NCI-H1694 (cell line): ENCODE data around the gene CLPTM1.

ENCODE experiments used
- DNase-seq: peaks from one replicate; lab custom pipeline; 2025; lab: John Stamatoyannopoulos, UW

CLPTM1 gene

DNA sequence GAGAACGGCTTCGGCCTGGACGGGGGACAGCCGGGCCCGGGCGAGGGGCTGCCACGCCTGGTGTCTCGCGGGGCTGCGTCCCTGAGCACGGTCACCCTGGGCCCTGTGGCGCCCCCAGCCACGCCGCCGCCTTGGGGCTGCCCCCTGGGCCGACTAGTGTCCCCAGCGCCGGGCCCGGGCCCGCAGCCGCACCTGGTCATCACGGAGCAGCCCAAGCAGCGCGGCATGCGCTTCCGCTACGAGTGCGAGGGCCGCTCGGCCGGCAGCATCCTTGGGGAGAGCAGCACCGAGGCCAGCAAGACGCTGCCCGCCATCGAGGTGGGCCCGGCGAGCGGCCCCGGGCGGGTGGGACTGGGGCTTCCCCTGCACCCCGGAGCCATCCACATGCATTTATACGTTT is 56.8 kb downstream of the CLPTM1 start:
- no peak for DNase-seq

DNA sequence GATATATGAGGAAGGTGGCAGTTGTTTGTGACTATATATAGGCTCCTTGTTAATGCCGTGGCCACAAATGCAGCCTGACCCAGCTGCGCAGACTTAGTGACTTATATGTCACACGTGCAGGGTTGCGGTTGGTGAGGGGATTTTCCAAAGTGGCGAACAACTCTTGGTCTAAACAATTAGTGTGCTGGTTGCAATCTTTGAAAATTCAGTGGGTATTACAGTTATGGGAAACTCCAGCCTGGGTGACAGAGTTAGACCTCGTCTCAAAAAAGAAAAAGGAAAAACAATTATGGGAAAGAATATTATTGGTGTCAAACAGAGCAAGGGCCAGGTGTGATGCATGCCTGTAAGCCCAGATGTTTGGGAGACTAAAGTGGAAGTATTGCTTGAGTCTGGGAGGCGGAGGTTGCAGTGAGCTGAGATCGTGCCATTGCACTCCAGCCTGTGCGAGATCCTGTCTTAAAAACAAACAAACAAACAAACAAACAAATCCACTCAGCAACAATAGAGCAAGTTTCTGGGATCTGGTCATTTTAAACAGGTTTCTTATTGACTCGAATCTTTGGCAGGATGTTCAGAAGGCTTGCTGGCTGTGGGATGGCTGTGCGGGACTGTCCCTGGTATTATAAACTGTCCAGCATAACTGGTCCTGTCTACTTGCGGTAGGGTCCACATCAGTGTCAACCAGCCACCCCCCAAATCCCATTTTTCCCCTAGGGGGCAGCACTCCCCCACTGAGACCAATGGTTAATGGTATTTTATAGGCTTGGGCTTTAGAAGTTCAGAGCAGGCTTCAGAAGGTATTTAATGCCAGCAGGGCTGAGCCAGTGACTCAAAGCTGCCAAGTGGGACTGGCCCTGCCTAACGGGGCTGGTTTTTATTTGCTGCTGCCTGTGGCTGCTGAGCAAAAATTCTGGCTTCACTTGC is 61.5 kb downstream of the CLPTM1 start:
- DNase-seq = peak; percentile 80

DNA sequence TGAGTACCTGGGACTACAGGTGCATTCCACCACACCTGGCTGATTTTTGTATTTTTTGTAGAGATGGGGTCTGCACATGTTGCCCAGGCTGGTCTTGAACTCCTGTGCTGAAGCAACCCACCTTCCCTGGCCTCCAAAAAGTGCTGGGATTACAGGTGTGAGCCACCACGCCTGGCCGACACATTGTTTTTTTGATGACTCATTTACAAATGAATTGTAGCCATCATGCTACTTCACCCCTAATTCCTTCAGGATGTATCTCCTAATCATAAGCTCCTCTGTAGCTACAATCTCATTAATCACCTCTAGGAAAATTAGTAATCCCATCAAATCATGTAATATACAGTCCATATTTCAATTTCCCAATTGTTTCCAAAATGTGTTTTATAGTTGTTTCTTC is 64.0 kb downstream of the CLPTM1 start:
- DNase-seq = no peak

DNA sequence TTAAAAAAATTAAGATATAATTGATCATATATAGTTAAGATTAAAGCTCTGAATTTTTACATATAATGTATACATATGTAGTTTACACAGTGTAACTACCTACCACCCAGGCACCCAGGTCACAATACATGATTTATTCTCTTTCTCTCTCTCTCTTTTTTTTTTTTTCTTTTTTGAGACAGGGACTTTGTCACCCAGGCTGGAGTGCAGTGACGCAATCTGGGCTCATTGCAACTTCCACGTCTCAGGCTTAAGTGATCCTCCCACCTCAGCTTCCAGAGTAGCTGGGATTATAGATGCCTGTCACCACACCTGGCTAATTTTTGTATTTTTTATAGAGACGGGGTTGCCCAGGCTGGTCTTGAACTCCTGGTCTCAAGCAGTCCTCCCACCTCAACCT is 64.9 kb downstream of the CLPTM1 start:
- no peak for DNase-seq

DNA sequence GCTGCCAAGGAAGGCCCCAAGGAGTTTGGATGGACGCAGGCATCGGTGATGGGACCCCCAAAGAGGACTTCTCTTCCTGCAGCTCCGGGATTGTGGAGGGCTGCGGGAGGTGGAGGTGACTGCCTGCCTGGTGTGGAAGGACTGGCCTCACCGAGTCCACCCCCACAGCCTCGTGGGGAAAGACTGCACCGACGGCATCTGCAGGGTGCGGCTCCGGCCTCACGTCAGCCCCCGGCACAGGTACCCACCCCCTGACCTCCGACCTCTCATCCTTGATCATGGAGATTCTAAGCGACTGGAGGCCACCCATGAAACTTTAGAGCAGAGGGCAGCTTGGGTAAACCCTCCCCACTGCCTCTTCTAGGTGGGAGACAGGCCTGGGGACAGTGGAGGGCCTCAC is 66.8 kb downstream of the CLPTM1 start:
- DNase-seq = no peak

DNA sequence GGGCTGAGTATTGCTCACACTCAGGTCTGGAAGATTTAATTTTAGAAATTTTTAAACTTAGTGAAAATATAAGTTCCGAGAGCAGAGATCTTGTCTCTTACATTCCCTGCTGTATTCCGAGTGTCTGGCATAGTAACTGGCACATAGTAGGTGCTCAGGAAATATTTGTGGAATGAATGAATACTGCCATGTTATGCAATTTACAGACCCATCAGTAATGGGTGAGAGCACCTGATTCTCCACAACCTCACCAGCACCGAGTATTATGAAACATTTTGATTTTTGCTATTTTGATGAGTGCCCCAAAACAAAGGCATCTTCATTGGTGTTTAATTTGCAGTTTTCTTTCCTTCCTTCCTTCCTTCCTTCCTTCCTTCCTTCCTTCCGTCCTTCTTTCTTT is 67.9 kb downstream of the CLPTM1 start:
- DNase-seq = no peak

DNA sequence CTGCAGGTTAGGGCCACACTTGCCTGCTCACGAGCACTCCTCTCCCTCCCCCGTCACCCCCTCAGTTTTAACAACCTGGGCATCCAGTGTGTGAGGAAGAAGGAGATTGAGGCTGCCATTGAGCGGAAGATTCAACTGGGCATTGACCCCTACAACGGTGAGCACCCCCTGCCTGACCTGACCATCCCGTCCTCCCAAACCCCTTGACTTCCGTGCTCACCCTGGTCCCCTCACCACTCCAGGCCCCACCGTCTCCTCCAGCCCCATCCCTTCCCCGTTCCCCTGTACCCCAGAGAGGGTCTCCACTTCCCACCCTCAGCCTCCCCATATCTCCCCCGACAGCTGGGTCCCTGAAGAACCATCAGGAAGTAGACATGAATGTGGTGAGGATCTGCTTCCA is 70.1 kb downstream of the CLPTM1 start:
- DNase-seq = no peak

DNA sequence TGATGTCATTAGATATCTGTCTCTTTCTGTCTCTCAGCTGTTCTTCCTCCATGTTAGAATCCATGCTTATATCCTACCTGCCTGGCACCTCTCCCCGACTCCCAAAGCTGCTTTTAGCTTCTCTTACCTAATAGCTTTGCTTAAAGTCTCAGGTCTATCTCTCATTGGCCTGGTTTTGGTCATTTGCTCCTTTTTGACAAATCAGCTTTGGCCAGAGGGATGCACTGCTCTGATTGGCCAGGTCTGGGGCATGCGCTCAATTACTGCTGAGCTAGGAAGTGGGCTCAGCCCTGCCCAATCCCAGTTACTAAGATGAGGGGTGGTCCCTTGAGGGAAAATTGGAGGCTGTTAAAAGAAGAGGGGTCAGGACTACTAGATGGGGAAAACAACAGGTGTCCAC is 72.2 kb downstream of the CLPTM1 start:
- no peak for DNase-seq

DNA sequence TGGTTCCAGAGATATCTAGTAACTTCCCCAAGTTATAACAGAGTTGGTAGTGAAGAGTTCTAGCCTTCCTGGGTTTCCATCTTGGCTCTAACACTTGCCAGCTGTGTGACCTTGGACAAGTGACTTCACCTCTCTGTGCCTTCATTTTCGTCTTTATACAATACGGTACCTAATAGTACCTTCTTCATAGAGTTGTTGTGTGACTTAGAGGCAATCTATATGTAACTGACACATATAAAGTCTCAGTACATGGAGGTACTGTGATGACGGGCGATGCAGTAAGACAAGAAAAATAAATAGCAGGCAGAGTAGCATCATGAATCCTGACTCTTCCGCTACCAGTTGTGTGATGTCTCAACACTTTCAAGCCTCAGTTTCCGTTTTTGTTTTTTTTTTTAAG is 75.6 kb downstream of the CLPTM1 start:
- no peak for DNase-seq

DNA sequence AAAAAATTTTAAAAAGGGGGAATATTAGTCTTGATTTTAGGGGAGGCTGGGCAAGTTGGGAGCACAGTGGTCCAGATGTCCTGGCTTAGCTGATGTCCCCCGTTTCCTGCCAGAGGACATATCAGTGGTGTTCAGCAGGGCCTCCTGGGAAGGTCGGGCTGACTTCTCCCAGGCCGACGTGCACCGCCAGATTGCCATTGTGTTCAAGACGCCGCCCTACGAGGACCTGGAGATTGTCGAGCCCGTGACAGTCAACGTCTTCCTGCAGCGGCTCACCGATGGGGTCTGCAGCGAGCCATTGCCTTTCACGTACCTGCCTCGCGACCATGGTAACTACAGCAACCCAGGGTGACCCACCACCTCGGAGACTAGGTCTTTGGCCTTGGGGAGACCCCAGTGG is 77.2 kb downstream of the CLPTM1 start:
- DNase-seq = no peak

DNA sequence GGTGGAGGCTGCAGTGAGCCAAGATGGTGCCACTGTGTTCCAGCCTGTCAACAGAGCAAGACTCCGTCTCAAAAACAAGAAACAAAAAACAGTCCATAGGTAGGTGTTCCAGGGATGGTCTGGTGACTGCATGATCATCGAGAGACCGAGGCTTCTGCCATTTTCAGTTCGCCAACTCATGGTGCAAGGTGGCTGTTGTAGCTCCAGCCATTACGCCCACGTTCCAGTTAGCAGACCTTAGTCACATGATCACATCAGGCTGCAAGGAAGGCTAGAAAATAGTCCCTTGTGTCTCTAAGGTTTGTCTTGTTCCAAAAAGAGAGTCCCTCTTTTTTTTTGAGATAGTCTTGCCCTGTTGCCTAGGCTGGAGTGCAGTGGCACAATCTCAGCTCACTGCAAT is 80.6 kb downstream of the CLPTM1 start:
- no peak for DNase-seq

DNA sequence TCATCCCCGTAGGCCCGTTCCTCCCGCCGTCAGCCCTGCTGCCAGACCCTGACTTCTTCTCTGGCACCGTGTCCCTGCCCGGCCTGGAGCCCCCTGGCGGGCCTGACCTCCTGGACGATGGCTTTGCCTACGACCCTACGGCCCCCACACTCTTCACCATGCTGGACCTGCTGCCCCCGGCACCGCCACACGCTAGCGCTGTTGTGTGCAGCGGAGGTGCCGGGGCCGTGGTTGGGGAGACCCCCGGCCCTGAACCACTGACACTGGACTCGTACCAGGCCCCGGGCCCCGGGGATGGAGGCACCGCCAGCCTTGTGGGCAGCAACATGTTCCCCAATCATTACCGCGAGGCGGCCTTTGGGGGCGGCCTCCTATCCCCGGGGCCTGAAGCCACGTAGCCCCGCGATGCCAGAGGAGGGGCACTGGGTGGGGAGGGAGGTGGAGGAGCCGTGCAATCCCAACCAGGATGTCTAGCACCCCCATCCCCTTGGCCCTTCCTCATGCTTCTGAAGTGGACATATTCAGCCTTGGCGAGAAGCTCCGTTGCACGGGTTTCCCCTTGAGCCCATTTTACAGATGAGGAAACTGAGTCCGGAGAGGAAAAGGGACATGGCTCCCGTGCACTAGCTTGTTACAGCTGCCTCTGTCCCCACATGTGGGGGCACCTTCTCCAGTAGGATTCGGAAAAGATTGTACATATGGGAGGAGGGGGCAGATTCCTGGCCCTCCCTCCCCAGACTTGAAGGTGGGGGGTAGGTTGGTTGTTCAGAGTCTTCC is 82.4 kb downstream of the CLPTM1 start:
- no peak for DNase-seq

DNA sequence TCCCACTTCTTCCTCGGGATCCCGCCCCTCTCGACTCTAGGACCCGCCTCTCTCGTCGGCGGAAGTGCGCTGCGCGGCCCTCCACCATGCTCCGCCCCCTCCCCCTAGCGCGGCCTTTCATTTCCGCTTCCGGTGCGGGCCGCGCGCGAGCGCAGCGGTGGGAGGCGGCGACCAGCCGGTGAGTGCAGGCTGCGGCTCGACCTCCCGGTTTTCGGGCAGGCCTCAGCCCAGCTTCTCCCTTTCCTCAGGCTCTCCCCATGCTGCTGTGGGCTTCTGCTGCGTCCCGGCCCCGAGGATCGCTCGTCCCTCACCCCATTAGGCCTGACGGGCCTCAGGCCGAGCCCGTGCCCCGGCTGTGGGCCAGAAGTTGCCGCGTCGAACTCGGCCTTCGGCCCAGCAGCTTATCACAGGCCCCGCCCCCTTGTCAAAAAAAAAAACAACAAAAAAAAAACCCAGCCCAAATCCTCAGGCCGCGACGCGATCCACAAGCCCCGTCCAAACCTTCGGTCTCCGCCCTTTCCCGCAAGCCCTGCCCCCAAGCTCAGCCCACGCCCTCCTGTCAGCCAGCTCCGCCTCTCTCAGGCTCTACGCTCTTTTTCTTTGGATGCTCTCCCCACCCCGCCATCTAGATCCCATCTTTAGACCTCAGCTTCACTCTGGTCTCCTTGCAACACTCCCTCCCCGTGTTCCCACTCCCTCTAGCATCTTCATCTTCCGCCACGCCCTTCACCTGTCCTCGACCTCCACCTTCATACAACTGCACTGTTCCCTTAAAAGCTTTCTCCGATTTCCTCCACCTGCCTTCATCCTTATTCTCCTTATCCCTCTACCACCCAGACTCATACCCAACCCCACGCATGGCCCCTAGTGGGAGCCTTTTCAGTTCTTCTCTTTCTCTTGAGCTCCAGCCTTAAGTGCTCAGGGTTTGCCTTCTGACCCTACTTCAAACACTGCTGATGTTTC is 84.0 kb downstream of the CLPTM1 start, which contains the start of gene CLASRP:
Gene CLASRP (plus strand): TSS at position 115 of the 963 bp plus-strand sequence. CDS start 1,168 bp downstream, outside the sequence.
- peak; percentile 76 for DNase-seq

DNA sequence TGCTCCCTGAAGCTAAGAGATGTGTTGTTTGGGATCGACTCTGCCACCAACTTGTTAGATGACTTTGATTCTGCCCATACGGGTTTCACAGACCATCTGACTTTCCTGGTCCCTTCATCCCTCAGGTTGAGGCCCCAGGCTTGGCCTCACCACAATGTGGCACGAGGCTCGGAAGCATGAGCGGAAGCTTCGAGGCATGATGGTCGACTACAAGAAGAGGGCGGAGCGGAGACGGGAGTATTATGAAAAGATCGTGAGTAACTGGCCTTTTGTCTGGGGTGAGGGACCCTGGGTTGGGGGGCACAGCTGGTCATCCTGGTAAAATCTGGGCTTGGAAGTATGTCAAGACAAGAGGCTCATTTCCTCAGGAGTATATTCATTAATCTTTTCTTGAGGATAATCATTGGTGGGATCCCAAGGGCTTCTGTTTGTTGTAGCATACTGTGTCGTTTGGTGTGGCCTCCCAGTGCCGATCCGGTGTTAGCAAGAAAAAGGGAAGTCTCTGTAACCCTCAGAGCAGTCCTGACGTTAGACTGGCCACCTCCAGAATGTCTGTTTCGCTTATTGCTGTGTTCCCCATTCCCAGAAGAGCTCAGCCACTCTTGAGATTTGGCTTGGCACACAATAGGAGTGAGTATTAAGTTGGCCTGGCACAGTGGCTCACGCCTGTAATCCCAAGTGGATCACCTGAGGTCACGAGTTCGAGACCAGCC is 85.0 kb downstream of the CLPTM1 start:
- no peak for DNase-seq

DNA sequence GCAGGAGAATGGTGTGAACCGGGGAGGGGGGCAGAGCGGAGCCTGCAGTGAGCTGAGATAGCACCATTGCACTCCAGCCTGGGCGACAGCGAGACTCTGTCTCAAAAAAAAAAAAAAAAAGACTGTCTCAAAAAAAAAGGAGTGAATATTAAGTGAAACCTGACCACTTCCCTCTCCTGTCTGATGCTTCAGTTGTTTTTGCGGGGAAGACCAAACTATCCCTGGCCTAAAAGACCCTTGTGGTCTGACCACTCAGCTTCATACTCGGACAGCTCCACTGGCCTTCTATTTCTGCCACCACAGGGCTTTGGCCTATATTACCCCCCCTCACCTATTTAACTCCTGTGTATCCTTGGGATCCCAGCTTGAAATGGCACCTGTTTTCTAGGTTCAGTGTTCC is 85.9 kb downstream of the CLPTM1 start:
- no peak for DNase-seq
